Measurements from ENCODE around the gene LONP2. TPM values are rescaled to one million over a fixed set of nuclear protein-coding genes. Genes with fewer than 3 reads are reported as not detected.

LONP2 gene
- total and polyA plus RNA-seq, 12 donors: 45.3 to 89.1 (median 75.2) TPM

GRCh38 chr16:48206594-48207242, 37.4 kb upstream of the LONP2 start:
- 66 to 71% (median 69%) methylated on average over 8 of the region's 8 CpGs for WGBS, 4 donors
- intact Hi-C loops (cut with DNase I): no loop called here
- no peak for DNase-seq

DNA sequence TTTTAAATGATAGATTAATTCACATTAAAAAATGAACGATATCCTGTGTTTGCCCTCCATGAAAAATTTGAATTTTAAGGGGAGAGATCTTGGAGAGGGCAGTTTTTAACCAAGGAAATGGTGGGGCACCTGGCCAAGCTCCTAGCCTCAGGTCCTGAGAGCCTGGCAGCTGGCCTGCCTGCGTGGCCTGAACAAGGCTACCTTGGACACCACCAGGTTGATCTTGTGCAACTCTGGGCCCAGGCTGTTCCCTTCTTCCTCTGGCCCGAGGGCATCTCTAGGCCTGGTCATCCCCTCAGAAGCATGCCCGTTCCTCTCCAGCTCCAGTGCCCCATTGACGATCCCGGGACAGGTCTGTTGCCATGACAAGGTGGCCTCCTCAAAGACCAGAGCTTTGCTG, 33.4 kb upstream of the LONP2 start:
- no peak for DNase-seq
- no peaks in the 10 kb centered on the region for H3K36me3 ChIP-seq (replicated peaks in 1 of 2)
- no peaks in the 10 kb centered on the region for H3K9me3 ChIP-seq (replicated peaks in 1 of 3)
- TF ChIP-seq POLR2A (IDR thresholded peaks at IDR 0.05): no peak
- TF ChIP-seq, protein P1, sequence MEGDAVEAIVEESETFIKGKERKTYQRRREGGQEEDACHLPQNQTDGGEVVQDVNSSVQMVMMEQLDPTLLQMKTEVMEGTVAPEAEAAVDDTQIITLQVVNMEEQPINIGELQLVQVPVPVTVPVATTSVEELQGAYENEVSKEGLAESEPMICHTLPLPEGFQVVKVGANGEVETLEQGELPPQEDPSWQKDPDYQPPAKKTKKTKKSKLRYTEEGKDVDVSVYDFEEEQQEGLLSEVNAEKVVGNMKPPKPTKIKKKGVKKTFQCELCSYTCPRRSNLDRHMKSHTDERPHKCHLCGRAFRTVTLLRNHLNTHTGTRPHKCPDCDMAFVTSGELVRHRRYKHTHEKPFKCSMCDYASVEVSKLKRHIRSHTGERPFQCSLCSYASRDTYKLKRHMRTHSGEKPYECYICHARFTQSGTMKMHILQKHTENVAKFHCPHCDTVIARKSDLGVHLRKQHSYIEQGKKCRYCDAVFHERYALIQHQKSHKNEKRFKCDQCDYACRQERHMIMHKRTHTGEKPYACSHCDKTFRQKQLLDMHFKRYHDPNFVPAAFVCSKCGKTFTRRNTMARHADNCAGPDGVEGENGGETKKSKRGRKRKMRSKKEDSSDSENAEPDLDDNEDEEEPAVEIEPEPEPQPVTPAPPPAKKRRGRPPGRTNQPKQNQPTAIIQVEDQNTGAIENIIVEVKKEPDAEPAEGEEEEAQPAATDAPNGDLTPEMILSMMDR (IDR thresholded peaks at IDR 0.05): no peak
- no peaks in the 10 kb centered on the region for H3K4me1 ChIP-seq (replicated peaks in 1 of 2)
- H3K27me3 ChIP-seq: no peaks in the 10 kb centered on the region
- 85 to 89% (median 87%) methylated on average over 6 of the region's 6 CpGs for WGBS, 4 donors
- no peak overlapping the region for H3K4me3 ChIP-seq
- intact Hi-C loops (cut with DNase I): no loop called here
- H3K27ac ChIP-seq: no peak overlapping the region

More at GRCh38 chr16:48206594-48207242, 37.4 kb upstream of the LONP2 start:
- Histone ChIP-seq H3K36me3 (replicated peaks in 1 of 2) (no peaks in the 10 kb centered on the region), H3K4me3 (no peak overlapping the region), H3K27me3 (no peaks in the 10 kb centered on the region), H3K27ac (no peak overlapping the region), H3K4me1 (replicated peaks in 1 of 2) (no peaks in the 10 kb centered on the region), H3K9me3 (replicated peaks in 1 of 3) (no peaks in the 10 kb centered on the region)
- TF ChIP-seq, protein P1 (IDR thresholded peaks at IDR 0.05): no peak
- no peak for TF ChIP-seq POLR2A (IDR thresholded peaks at IDR 0.05)

- intact Hi-C loops (cut with DNase I): no loop called here
- Histone ChIP-seq H3K4me3 (no peak overlapping the region), H3K4me1 (replicated peaks in 1 of 2) (no peaks in the 10 kb centered on the region), H3K27me3 (no peaks in the 10 kb centered on the region), H3K36me3 (replicated peaks in 1 of 2) (no peaks in the 10 kb centered on the region), H3K27ac (no peak overlapping the region), H3K9me3 (replicated peaks in 1 of 3) (no peaks in the 10 kb centered on the region)
- WGBS, 4 donors: 65 to 90% (median 77%) methylated on average over 3 of the region's 3 CpGs
- no peak for TF ChIP-seq POLR2A (IDR thresholded peaks at IDR 0.05)
- TF ChIP-seq, protein P1 (IDR thresholded peaks at IDR 0.05): no peak
- DNase-seq: no peak
These were observed 32.1 kb upstream of the LONP2 start for GRCh38 chr16:48212033-48212432.

DNA sequence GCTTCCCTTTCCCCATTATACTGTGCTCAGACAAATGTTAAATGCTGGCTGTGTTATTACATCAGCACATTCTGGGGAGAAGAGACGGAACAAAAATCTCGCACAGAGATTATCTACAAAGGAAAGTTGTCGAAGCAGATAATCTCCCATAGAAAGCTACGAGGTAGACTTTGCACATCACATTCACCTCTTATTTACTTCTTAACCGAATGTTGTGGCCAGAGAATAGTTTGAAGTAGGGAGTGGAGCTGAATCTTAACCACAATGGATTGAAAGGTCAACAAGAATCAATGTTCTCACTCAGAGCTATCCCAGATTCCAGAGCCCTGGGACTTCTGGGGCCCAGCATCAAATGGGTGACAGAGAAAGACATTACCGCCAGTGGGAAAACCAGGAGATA, 28.4 kb upstream of the LONP2 start:
- Histone ChIP-seq H3K9me3 (replicated peaks in 1 of 3) (no peaks in the 10 kb centered on the region), H3K4me1 (replicated peaks in 1 of 2) (no peaks in the 10 kb centered on the region), H3K36me3 (replicated peaks in 1 of 2) (no peaks in the 10 kb centered on the region), H3K27me3 (no peaks in the 10 kb centered on the region), H3K4me3 (no peak overlapping the region), H3K27ac (no peak overlapping the region)
- DNase-seq: no peak
- no peak for TF ChIP-seq POLR2A (IDR thresholded peaks at IDR 0.05)
- TF ChIP-seq, protein P1 (IDR thresholded peaks at IDR 0.05): no peak
- intact Hi-C loops (cut with DNase I): no loop called here
- WGBS, 4 donors: 85 to 91% (median 88%) methylated on average over 6 of the region's 6 CpGs
